Gastrocnemius medialis (tissue), 4 donors: Measurements from ENCODE around the gene TGM3.

Experiments
- CTCF ChIP-seq, 5 experiments: fragments of 450-650 bp in 3 of 5; fragments of 200-600 bp in 2 of 5; sonication (generic) in 2 of 5; IDR thresholded peaks in 4 of 5; conservative IDR thresholded peaks in 1 of 5; 1 replicate in 4 of 5; 2 replicates in 1 of 5; pipeline ENCODE4 v1.5.1; 2016 to 2019; ENCODE audit warnings: antibody characterized with exemption in 5 of 5, mild to moderate bottlenecking in 3 of 5, moderate library complexity in 3 of 5
- POLR2A ChIP-seq, 2 donors: fragments of 450-650 bp; IDR thresholded peaks; one replicate each; pipeline ENCODE4 v1.6.1; 2017; ENCODE audit warnings: antibody characterized with exemption in 2 of 2, mild to moderate bottlenecking in 2 of 2, moderate library complexity in 2 of 2

DNA sequence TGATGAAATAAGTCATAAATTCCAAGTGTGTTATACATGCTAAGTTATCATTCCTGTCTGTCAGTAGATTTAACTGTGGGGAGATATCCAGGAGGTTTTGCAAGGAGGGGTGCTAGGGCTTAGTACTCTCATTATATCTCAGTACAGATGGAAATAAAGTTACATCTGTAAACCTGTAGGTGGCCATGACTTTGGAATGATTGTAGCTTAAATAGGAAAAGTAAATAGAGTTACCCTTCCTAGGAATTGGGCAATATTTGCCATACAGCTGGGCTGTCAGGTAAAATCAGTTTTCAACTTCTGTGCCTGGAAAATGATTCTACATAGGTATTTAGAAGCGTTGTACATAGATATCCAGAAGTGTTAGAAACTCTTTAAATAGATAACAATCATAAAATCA is 19.8 kb upstream of the TGM3 start:
- TF ChIP-seq CTCF (IDR thresholded peaks at IDR 0.05 in 4 of 5, conservative IDR thresholded peaks at IDR 0.05 in 1 of 5) = no peak
- TF ChIP-seq POLR2A (IDR thresholded peaks at IDR 0.05) = no peak
